ENCODE results near the gene AUTS2. TPM values are rescaled to one million over a fixed set of nuclear protein-coding genes. Genes with fewer than 3 reads are reported as not detected.

Gene AUTS2
- total RNA-seq, 1 experiment from 2014 or later: 256 TPM

GRCh38 chr7:69757528-69757927 is 159.3 kb downstream of the AUTS2 start:
- Histone ChIP-seq H3K14ac (ENCODE audit: insufficient read depth, low read length) (no peak overlapping the region), H3K56ac (ENCODE audit: insufficient read length, low read depth, low read length) (no peak overlapping the region), H3K79me1 (ENCODE audit: insufficient read depth, low read depth, low read length, poor library complexity, severe bottlenecking) (no peaks in the 10 kb centered on the region), H3K27ac (ENCODE audit: insufficient read length, low read depth, low read length) (no peak overlapping the region), H4K8ac (replicated peaks; ENCODE audit: insufficient read length, low read depth, low read length) (no peak overlapping the region), H2BK15ac (ENCODE audit: low read depth, low read length) (no peak overlapping the region), H3K4ac (ENCODE audit: low read depth, low read length) (no peak overlapping the region), H3K79me2 (ENCODE audit: insufficient read depth, low read length) (no peaks in the 10 kb centered on the region), H4K91ac (ENCODE audit: insufficient read length, low read depth, low read length) (no peak overlapping the region), H3K23me2 (ENCODE audit: insufficient read length, low read depth, low read length, poor library complexity, severe bottlenecking) (no peaks in the 10 kb centered on the region), H3K18ac (ENCODE audit: insufficient read length, low read depth, low read length) (no peak overlapping the region), H2BK12ac (ENCODE audit: insufficient read length, low read depth, low read length) (no peak overlapping the region), H3K9ac (ENCODE audit: extremely low read depth, insufficient read length, low read length) (no peak overlapping the region), H3K9me3 (ENCODE audit: control insufficient read depth, low read depth, low read length) (no peaks in the 10 kb centered on the region), H2BK20ac (ENCODE audit: low read depth, low read length, poor library complexity, severe bottlenecking) (no peak overlapping the region), H2BK120ac (ENCODE audit: low read depth, low read length, poor library complexity, severe bottlenecking) (no peak overlapping the region), H2AK5ac (ENCODE audit: insufficient read length, low read length) (no peak overlapping the region), H3K4me2 (ENCODE audit: insufficient read depth, insufficient read length, low read length) (no peak overlapping the region), H3K27me3 (ENCODE audit: insufficient read depth, low read length) (no peaks in the 10 kb centered on the region), H4K20me1 (ENCODE audit: control insufficient read depth, insufficient read depth, insufficient read length) (no peaks in the 10 kb centered on the region), H2AFZ (ENCODE audit: low read length) (no peak overlapping the region), H4K5ac (ENCODE audit: insufficient read length, low read depth, low read length) (no peak overlapping the region), H3K23ac (ENCODE audit: insufficient read length, low read depth, low read length) (no peak overlapping the region), H3K4me1 (ENCODE audit: insufficient read depth, low read length) (peaks cover 2% of the 10 kb centered on the region), H2BK5ac (ENCODE audit: insufficient read length, low read length) (no peak overlapping the region), H3T11ph (ENCODE audit: low read length) (no peak overlapping the region)
- Mint-ChIP-seq H3K9me3 (no peaks in the 10 kb centered on the region), H3K27ac (no peak overlapping the region), H3K4me3 (no peak overlapping the region), H3K4me1 (peaks cover 35 to 36% of the 10 kb centered on the region in 2 experiments), H3K36me3 (ENCODE audit: insufficient read depth in 1 of 3, low read depth in 3 of 3) (no peaks in the 10 kb centered on the region), H3K27me3 (ENCODE audit: low read depth) (no peaks in the 10 kb centered on the region)
- WGBS (ENCODE audit: extremely low coverage, insufficient read length, low lambda C conversion rate): no CpG with 5 or more reads among the region's 1 CpG
- no peak for TF ChIP-seq CTCF (conservative IDR thresholded peaks at IDR 0.05)
- no peak for DNase-seq

Measured in H9 (cell line).